ENCODE measurements around the gene ZNF488.

ZNF488 gene

GRCh38 chr10:47410862-47411261 lies 26.8 kb upstream of the ZNF488 start:
- Histone ChIP-seq H3K36me3 (ENCODE audit: insufficient read depth) (no peaks in the 10 kb centered on the region), H4K20me1 (ENCODE audit: insufficient read depth) (no peaks in the 10 kb centered on the region), H3K27me3 (ENCODE audit: insufficient read depth, low read depth) (no peaks in the 10 kb centered on the region), H3K9ac (no peak overlapping the region), H3K79me2 (ENCODE audit: insufficient read depth, low read depth) (no peaks in the 10 kb centered on the region), H2AFZ (ENCODE audit: low read depth) (no peak overlapping the region), H3K4me2 (no peak overlapping the region), H3K4me3 (IDR thresholded peaks at IDR 0.05; ENCODE audit: insufficient read depth, low read depth, low read length) (no peak overlapping the region), H3K4me1 (ENCODE audit: low read depth, poor library complexity, severe bottlenecking) (no peaks in the 10 kb centered on the region), H3K27ac (no peak overlapping the region)
- TF ChIP-seq CTCF (conservative IDR thresholded peaks at IDR 0.05; ENCODE audit: low read depth, low read length) = no peak

GRCh38 chr10:47410271-47410670 lies 26.2 kb upstream of the ZNF488 start:
- H3K4me2 ChIP-seq = no peak overlapping the region
- TF ChIP-seq CTCF (conservative IDR thresholded peaks at IDR 0.05; ENCODE audit: low read depth, low read length) = no peak
- no peaks in the 10 kb centered on the region for H3K79me2 ChIP-seq (ENCODE audit: insufficient read depth, low read depth)
- H4K20me1 ChIP-seq (ENCODE audit: insufficient read depth) = no peaks in the 10 kb centered on the region
- H3K9ac ChIP-seq = no peak overlapping the region
- H3K27me3 ChIP-seq (ENCODE audit: insufficient read depth, low read depth) = no peaks in the 10 kb centered on the region
- no peak overlapping the region for H3K4me3 ChIP-seq (IDR thresholded peaks at IDR 0.05; ENCODE audit: insufficient read depth, low read depth, low read length)
- H3K4me1 ChIP-seq (ENCODE audit: low read depth, poor library complexity, severe bottlenecking) = no peaks in the 10 kb centered on the region
- no peak overlapping the region for H2AFZ ChIP-seq (ENCODE audit: low read depth)
- no peak overlapping the region for H3K27ac ChIP-seq
- no peaks in the 10 kb centered on the region for H3K36me3 ChIP-seq (ENCODE audit: insufficient read depth)

GRCh38 chr10:47409866-47410256 lies 25.8 kb upstream of the ZNF488 start:
- Histone ChIP-seq H2AFZ (ENCODE audit: low read depth) (no peak overlapping the region), H3K4me1 (ENCODE audit: low read depth, poor library complexity, severe bottlenecking) (no peaks in the 10 kb centered on the region), H3K4me2 (no peak overlapping the region), H3K27ac (no peak overlapping the region), H3K9ac (no peak overlapping the region), H3K4me3 (IDR thresholded peaks at IDR 0.05; ENCODE audit: insufficient read depth, low read depth, low read length) (no peak overlapping the region), H3K27me3 (ENCODE audit: insufficient read depth, low read depth) (no peaks in the 10 kb centered on the region), H4K20me1 (ENCODE audit: insufficient read depth) (no peaks in the 10 kb centered on the region), H3K36me3 (ENCODE audit: insufficient read depth) (no peaks in the 10 kb centered on the region), H3K79me2 (ENCODE audit: insufficient read depth, low read depth) (no peaks in the 10 kb centered on the region)
- TF ChIP-seq CTCF (conservative IDR thresholded peaks at IDR 0.05; ENCODE audit: low read depth, low read length) = no peak

GRCh38 chr10:47409171-47409865 lies 25.2 kb upstream of the ZNF488 start:
- H3K4me2 ChIP-seq = no peak overlapping the region
- no peaks in the 10 kb centered on the region for H4K20me1 ChIP-seq (ENCODE audit: insufficient read depth)
- no peaks in the 10 kb centered on the region for H3K79me2 ChIP-seq (ENCODE audit: insufficient read depth, low read depth)
- no peaks in the 10 kb centered on the region for H3K27me3 ChIP-seq (ENCODE audit: insufficient read depth, low read depth)
- no peak overlapping the region for H2AFZ ChIP-seq (ENCODE audit: low read depth)
- no peaks in the 10 kb centered on the region for H3K4me1 ChIP-seq (ENCODE audit: low read depth, poor library complexity, severe bottlenecking)
- H3K36me3 ChIP-seq (ENCODE audit: insufficient read depth) = no peaks in the 10 kb centered on the region
- no peak overlapping the region for H3K9ac ChIP-seq
- no peak for TF ChIP-seq CTCF (conservative IDR thresholded peaks at IDR 0.05; ENCODE audit: low read depth, low read length)
- H3K27ac ChIP-seq = no peak overlapping the region
- H3K4me3 ChIP-seq (IDR thresholded peaks at IDR 0.05; ENCODE audit: insufficient read depth, low read depth, low read length) = no peak overlapping the region
